HepG2 (cell line): ENCODE data around the gene KCNMA1.

Source experiments
- EP300 ChIP-seq, 3 experiments: sonication (generic) in 1 of 3; formaldehyde crosslinking in 1 of 3; IDR thresholded peaks; 2 replicates each; pipeline versions ENCODE4 v1.5.1 to v1.6.1; 2011 to 2020; ENCODE audit warnings: low read depth in 2 of 3, low read length in 2 of 3, borderline replicate concordance in 1 of 3, improper control_type of control experiment in 1 of 3, mild to moderate bottlenecking in 1 of 3, missing genetic modification reagents in 1 of 3, moderate library complexity in 1 of 3
- ZNF124 ChIP-seq: sonication (generic); formaldehyde crosslinking; IDR thresholded peaks from 2 replicates; pipeline ENCODE4 v1.4.0; 2020; ENCODE audit warnings: missing genetic modification reagents
- ZSCAN22 ChIP-seq: sonication (generic); formaldehyde crosslinking; IDR thresholded peaks from 2 replicates; pipeline ENCODE4 v1.4.0; 2020; ENCODE audit warnings: mild to moderate bottlenecking, missing genetic modification reagents

- TF ChIP-seq ZNF124 (CRISPR knock-in tag) (no peak), EP300 (IDR thresholded peaks at IDR 0.05; ENCODE audit: low read depth in 2 of 2, low read length in 2 of 2) (no peak), EP300 (CRISPR knock-in tag; IDR thresholded peaks at IDR 0.05; ENCODE audit: borderline replicate concordance) (no peak), ZSCAN22 (CRISPR knock-in tag) (no peak)
These were observed 594.7 kb downstream of the KCNMA1 start for GRCh38 chr10:77042706-77043419.
